WTC11 (cell line): ENCODE data around the gene ADCY1. TPM values are rescaled to one million over a fixed set of nuclear protein-coding genes. Genes with fewer than 3 reads are reported as not detected.

Experiments
- ATAC-seq: fragments of 200-7000 bp; cut with Tn5 transposase; 2 replicates; pipeline ENCODE4 v1.10.0; 2021; ENCODE audit warnings: mild to moderate bottlenecking, moderate library complexity
- CTCF ChIA-PET: fragments of 300-600 bp; sonication (Branson Sonifier 250); formaldehyde crosslinking; loops from one replicate; lab custom pipeline; 2021; ENCODE audit warnings: antibody characterized with exemption; lab: Charles Lee
- POLR2A ChIA-PET: fragments of 350-600 bp; sonication (Branson Sonifier 250); formaldehyde crosslinking; loops from one replicate; lab custom pipeline; 2021; ENCODE audit warnings: antibody characterized with exemption; lab: Charles Lee
- DNase-seq: peaks from one replicate; pipeline ENCODE4 v3.0.0; 2021; ENCODE audit warnings: low spot score
- H3K27ac Mint-ChIP-seq: 2 replicates; pipeline ENCODE4 v1.8.0; 2021; ENCODE audit warnings: mixed read lengths
- H3K27me3 Mint-ChIP-seq: 2 replicates; pipeline ENCODE4 v1.8.0; 2021; ENCODE audit warnings: low read depth, mild to moderate bottlenecking, moderate library complexity, mixed read lengths
- H3K36me3 Mint-ChIP-seq: 2 replicates; pipeline ENCODE4 v1.8.0; 2021; ENCODE audit warnings: mixed read lengths
- H3K4me1 Mint-ChIP-seq: 2 replicates; pipeline ENCODE4 v1.8.0; 2022; ENCODE audit warnings: mixed read lengths
- H3K4me3 Mint-ChIP-seq: 2 replicates; pipeline ENCODE4 v1.8.0; 2021; ENCODE audit warnings: mild to moderate bottlenecking, moderate library complexity, mixed read lengths
- H3K9me3 Mint-ChIP-seq: 2 replicates; pipeline ENCODE4 v1.8.0; 2021; ENCODE audit warnings: mixed read lengths
- ATF1 ChIP-seq: sonication (generic); formaldehyde crosslinking; IDR thresholded peaks from 2 replicates; pipeline ENCODE4 v1.8.1; 2023; ENCODE audit warnings: mild to moderate bottlenecking, moderate library complexity, missing genetic modification reagents
- CBFB ChIP-seq: sonication (generic); formaldehyde crosslinking; IDR thresholded peaks from 2 replicates; pipeline ENCODE4 v1.8.1; 2022; ENCODE audit warnings: mild to moderate bottlenecking, low read depth, missing genetic modification reagents
- ESRRA ChIP-seq: sonication (generic); formaldehyde crosslinking; IDR thresholded peaks from 2 replicates; pipeline ENCODE4 v1.8.1; 2022; ENCODE audit warnings: mild to moderate bottlenecking, missing genetic modification reagents, borderline replicate concordance
- FOXJ3 ChIP-seq: sonication (generic); formaldehyde crosslinking; IDR thresholded peaks from 2 replicates; pipeline ENCODE4 v1.9.0; 2021; ENCODE audit warnings: missing genetic modification reagents, mild to moderate bottlenecking, borderline replicate concordance
- FOXP1 ChIP-seq: sonication (generic); formaldehyde crosslinking; IDR thresholded peaks from 2 replicates; pipeline ENCODE4 v1.8.0; 2022; ENCODE audit warnings: missing genetic modification reagents, mild to moderate bottlenecking, moderate library complexity, borderline replicate concordance
- GABPB1 ChIP-seq: sonication (generic); formaldehyde crosslinking; IDR thresholded peaks from 2 replicates; pipeline ENCODE4 v1.8.1; 2023; ENCODE audit warnings: mild to moderate bottlenecking, missing genetic modification reagents
- HMGA2 ChIP-seq: fragments of 250-450 bp; sonication (Bioruptor Pico); IDR thresholded peaks from 2 replicates; pipeline ENCODE4 v1.4.0; 2021; ENCODE audit warnings: mild to moderate bottlenecking, moderate library complexity
- MYBL2 ChIP-seq: sonication (generic); formaldehyde crosslinking; IDR thresholded peaks from 2 replicates; pipeline ENCODE4 v1.8.1; 2023; ENCODE audit warnings: mild to moderate bottlenecking, moderate library complexity, missing genetic modification reagents
- NFYB ChIP-seq: sonication (generic); formaldehyde crosslinking; conservative IDR thresholded peaks from 2 replicates; pipeline ENCODE4 v1.8.0; 2022; ENCODE audit warnings: low read depth, missing genetic modification reagents
- NR2C2 ChIP-seq: sonication (generic); formaldehyde crosslinking; IDR thresholded peaks from 2 replicates; pipeline ENCODE4 v1.8.0; 2022; ENCODE audit warnings: mild to moderate bottlenecking, missing genetic modification reagents
- PRRX2 ChIP-seq: fragments of 250-450 bp; sonication (Bioruptor Pico); IDR thresholded peaks from 2 replicates; pipeline ENCODE4 v1.8.0; 2021; ENCODE audit warnings: mild to moderate bottlenecking
- RORB ChIP-seq: fragments of 250-450 bp; sonication (Bioruptor Pico); IDR thresholded peaks from 2 replicates; pipeline ENCODE4 v1.9.0; 2021; ENCODE audit warnings: mild to moderate bottlenecking
- TEAD4 ChIP-seq: sonication (generic); formaldehyde crosslinking; IDR thresholded peaks from 2 replicates; pipeline ENCODE4 v1.8.0; 2022; ENCODE audit warnings: mild to moderate bottlenecking, missing genetic modification reagents
- ZNF138 ChIP-seq: sonication (generic); formaldehyde crosslinking; conservative IDR thresholded peaks from 2 replicates; pipeline ENCODE4 v1.8.1; 2022; ENCODE audit warnings: mild to moderate bottlenecking, moderate library complexity, missing genetic modification reagents
- ZNF263 ChIP-seq: sonication (generic); formaldehyde crosslinking; IDR thresholded peaks from 2 replicates; pipeline ENCODE4 v1.8.1; 2022; ENCODE audit warnings: low read depth, mild to moderate bottlenecking, moderate library complexity, missing genetic modification reagents
- total RNA-seq: library from RNA; stranded (reverse); gene quantifications from 3 replicates; pipeline ENCODE4 v1.2.3, GENCODE V29; 2021
- TF ChIP-seq, protein P1 (sequence below): fragments of 200-600 bp; IDR thresholded peaks from 2 replicates; pipeline ENCODE4 v1.8.0; 2022; ENCODE audit warnings: antibody characterized with exemption
- TF ChIP-seq, protein P2 (sequence below): sonication (generic); formaldehyde crosslinking; IDR thresholded peaks from 2 replicates; pipeline ENCODE4 v1.8.0; 2023; ENCODE audit warnings: mild to moderate bottlenecking, missing genetic modification reagents
- TF ChIP-seq, protein P3 (sequence below): sonication (generic); formaldehyde crosslinking; IDR thresholded peaks from 2 replicates; pipeline ENCODE4 v1.8.1; 2023; ENCODE audit warnings: mild to moderate bottlenecking, missing genetic modification reagents
- TF ChIP-seq, protein P4 (sequence below): sonication (generic); formaldehyde crosslinking; IDR thresholded peaks from 2 replicates; pipeline ENCODE4 v1.8.0; 2023; ENCODE audit warnings: missing genetic modification reagents
- TF ChIP-seq, protein P5 (sequence below): sonication (generic); formaldehyde crosslinking; IDR thresholded peaks from 2 replicates; pipeline ENCODE4 v1.8.0; 2022; ENCODE audit warnings: mild to moderate bottlenecking, missing genetic modification reagents
- TF ChIP-seq, protein P6 (sequence below): sonication (generic); formaldehyde crosslinking; IDR thresholded peaks from 2 replicates; pipeline ENCODE4 v1.8.1; 2022; ENCODE audit warnings: mild to moderate bottlenecking, moderate library complexity, missing genetic modification reagents

ADCY1 gene
- total RNA-seq, 1 experiment from 2014 or later, result 29.0 TPM

DNA sequence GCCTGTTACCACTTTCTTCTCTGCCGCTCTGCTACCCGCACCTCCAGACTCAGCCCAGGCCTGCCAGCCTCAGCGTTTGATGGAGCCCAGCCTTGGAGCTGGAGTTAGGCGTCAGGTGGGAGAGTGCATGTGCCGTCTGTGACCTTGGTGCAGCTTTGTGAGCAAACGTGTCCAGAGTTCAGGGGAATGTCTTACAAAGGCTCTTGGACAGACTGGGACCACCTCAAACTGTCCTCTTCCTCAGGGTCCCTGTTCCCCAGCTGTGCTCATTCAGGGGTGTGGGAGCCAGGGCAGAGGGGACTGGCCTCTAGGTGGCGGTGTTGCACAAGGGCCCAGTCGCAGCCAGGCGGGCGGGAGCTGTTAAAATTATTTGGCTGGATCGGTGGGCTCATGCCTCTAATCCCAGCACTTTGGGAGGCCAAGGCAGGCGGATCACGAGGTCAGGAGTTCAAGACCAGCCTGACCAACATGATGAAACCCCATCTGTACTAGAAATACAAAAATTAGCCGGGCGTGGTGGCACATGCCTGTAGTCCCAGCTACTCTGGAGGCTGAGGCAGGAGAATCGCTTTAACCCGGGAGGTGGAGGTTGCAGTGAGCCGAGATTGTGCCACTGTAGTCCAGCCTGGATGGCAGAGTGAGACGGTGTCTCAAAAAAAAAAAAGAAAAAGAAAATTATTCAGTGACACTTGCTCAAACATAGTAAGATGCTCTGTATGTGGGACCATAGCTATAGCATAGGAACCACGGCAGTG lies 89.2 kb downstream of the ADCY1 start:
- TF ChIP-seq, protein P1, sequence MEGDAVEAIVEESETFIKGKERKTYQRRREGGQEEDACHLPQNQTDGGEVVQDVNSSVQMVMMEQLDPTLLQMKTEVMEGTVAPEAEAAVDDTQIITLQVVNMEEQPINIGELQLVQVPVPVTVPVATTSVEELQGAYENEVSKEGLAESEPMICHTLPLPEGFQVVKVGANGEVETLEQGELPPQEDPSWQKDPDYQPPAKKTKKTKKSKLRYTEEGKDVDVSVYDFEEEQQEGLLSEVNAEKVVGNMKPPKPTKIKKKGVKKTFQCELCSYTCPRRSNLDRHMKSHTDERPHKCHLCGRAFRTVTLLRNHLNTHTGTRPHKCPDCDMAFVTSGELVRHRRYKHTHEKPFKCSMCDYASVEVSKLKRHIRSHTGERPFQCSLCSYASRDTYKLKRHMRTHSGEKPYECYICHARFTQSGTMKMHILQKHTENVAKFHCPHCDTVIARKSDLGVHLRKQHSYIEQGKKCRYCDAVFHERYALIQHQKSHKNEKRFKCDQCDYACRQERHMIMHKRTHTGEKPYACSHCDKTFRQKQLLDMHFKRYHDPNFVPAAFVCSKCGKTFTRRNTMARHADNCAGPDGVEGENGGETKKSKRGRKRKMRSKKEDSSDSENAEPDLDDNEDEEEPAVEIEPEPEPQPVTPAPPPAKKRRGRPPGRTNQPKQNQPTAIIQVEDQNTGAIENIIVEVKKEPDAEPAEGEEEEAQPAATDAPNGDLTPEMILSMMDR, result peak; percentile 82
- TF ChIP-seq GABPB1 (CRISPR knock-in tag) (peak; percentile 63; the same call in 1 of the 2 replicates), TEAD4 (CRISPR knock-in tag) (no peak), FOXP1 (CRISPR knock-in tag) (no peak)
- TF ChIP-seq, all 79 proteins: peak for 2
- peak overlapping the region; percentile 36; the same call in 1 of the 2 replicates for H3K27ac Mint-ChIP-seq
- H3K9me3 Mint-ChIP-seq, result no peaks in the 10 kb centered on the region
- peaks cover 2% of the 10 kb centered on the region for H3K36me3 Mint-ChIP-seq
- DNase-seq (peak; percentile 78), ATAC-seq (peak; percentile 86)
- H3K27me3 Mint-ChIP-seq, result no peaks in the 10 kb centered on the region
- H3K4me3 Mint-ChIP-seq, result no peak overlapping the region
- ChIA-PET POLR2A (no interaction called here), CTCF (interaction anchor here (0.5 to 2.3 kb wide), 60 partner anchors 9 to 1415 kb away, joined by 3 to 20 read pairs (median 4); no protein-coding TSS in a partner anchor)
- no peaks in the 10 kb centered on the region for H3K4me1 Mint-ChIP-seq

DNA sequence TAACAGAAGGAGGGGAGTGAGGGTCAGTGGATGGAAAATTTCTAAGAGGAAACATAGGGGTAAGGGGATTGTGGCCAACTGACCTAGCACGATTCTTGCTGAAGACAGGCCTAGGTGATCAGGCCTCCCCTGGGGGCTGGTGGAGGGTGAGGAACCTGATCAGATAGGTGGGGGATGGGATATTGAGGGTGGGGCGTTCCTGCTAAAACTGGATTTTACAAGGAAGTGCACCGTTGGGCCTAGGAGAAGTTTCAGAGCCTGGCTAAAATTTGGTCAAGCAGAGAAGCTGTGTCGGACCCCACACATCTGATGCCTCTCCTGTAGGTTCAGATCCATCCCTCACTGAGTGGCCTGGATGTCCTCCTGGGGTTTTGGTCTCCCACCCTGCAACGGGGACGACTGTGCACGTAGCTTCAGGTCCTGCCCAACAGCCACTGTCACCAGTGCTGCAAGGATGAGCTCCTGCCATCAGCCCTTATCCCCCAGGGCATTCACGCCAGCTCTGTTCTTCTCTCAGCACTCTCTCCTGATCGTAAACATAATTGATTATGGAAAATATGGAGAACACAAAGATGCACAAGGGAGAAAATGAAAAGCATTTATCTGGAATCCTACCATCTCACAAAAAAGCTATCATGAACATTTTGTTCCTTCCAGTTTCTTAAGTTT lies 89.9 kb downstream of the ADCY1 start:
- Mint-ChIP-seq H3K9me3 (no peaks in the 10 kb centered on the region), H3K36me3 (peaks cover 2% of the 10 kb centered on the region), H3K4me3 (no peak overlapping the region)
- ChIA-PET CTCF (interaction anchor here (0.6 to 2.3 kb wide), 54 partner anchors 10 to 528 kb away, joined by 3 to 20 read pairs (median 4); no protein-coding TSS in a partner anchor), POLR2A (no interaction called here)
- TF ChIP-seq FOXJ3 (CRISPR knock-in tag) (no peak), CBFB (CRISPR knock-in tag) (no peak), PRRX2 (CRISPR knock-in tag) (no peak), NR2C2 (no peak), NFYB (CRISPR knock-in tag) (no peak)
- TF ChIP-seq, protein P2, sequence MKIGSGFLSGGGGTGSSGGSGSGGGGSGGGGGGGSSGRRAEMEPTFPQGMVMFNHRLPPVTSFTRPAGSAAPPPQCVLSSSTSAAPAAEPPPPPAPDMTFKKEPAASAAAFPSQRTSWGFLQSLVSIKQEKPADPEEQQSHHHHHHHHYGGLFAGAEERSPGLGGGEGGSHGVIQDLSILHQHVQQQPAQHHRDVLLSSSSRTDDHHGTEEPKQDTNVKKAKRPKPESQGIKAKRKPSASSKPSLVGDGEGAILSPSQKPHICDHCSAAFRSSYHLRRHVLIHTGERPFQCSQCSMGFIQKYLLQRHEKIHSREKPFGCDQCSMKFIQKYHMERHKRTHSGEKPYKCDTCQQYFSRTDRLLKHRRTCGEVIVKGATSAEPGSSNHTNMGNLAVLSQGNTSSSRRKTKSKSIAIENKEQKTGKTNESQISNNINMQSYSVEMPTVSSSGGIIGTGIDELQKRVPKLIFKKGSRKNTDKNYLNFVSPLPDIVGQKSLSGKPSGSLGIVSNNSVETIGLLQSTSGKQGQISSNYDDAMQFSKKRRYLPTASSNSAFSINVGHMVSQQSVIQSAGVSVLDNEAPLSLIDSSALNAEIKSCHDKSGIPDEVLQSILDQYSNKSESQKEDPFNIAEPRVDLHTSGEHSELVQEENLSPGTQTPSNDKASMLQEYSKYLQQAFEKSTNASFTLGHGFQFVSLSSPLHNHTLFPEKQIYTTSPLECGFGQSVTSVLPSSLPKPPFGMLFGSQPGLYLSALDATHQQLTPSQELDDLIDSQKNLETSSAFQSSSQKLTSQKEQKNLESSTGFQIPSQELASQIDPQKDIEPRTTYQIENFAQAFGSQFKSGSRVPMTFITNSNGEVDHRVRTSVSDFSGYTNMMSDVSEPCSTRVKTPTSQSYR (CRISPR knock-in tag), result no peak
- TF ChIP-seq, protein P3, sequence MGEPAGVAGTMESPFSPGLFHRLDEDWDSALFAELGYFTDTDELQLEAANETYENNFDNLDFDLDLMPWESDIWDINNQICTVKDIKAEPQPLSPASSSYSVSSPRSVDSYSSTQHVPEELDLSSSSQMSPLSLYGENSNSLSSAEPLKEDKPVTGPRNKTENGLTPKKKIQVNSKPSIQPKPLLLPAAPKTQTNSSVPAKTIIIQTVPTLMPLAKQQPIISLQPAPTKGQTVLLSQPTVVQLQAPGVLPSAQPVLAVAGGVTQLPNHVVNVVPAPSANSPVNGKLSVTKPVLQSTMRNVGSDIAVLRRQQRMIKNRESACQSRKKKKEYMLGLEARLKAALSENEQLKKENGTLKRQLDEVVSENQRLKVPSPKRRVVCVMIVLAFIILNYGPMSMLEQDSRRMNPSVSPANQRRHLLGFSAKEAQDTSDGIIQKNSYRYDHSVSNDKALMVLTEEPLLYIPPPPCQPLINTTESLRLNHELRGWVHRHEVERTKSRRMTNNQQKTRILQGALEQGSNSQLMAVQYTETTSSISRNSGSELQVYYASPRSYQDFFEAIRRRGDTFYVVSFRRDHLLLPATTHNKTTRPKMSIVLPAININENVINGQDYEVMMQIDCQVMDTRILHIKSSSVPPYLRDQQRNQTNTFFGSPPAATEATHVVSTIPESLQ (CRISPR knock-in tag), result no peak
- TF ChIP-seq, protein P4, sequence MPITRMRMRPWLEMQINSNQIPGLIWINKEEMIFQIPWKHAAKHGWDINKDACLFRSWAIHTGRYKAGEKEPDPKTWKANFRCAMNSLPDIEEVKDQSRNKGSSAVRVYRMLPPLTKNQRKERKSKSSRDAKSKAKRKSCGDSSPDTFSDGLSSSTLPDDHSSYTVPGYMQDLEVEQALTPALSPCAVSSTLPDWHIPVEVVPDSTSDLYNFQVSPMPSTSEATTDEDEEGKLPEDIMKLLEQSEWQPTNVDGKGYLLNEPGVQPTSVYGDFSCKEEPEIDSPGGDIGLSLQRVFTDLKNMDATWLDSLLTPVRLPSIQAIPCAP (CRISPR knock-in tag), result no peak
- TF ChIP-seq, all 79 proteins: peak for 0
- Mint-ChIP-seq H3K27ac (no peak overlapping the region), H3K4me1 (no peaks in the 10 kb centered on the region), H3K27me3 (no peaks in the 10 kb centered on the region)
- ATAC-seq (no peak), DNase-seq (peak; percentile 4)

DNA sequence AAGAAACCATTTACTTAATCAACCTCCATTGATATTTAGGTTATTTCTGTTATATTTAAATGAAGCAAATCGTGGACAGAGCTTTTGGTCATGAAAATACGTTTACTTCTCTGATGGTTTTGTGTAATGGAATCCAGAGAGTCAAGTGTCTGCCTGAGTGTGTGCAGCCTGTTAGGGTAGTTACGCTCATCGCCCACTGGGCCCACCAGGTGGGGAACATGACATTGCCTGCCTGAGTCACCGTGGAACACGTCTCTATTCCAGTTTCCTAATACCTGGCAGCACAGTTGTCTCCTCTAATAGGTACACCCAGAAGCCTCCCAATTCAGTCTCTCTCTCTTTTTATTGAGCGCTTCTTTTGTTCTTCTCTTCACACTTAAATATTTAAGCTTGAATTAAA lies 91.0 kb downstream of the ADCY1 start:
- Mint-ChIP-seq H3K4me1 (no peaks in the 10 kb centered on the region), H3K27ac (no peak overlapping the region), H3K36me3 (peaks cover 4% of the 10 kb centered on the region), H3K27me3 (no peaks in the 10 kb centered on the region), H3K4me3 (no peak overlapping the region), H3K9me3 (no peaks in the 10 kb centered on the region)
- peak; percentile 3 for DNase-seq
- ChIA-PET CTCF (interaction anchor here (0.6 kb wide), 1 partner anchor 436 kb away, joined by 3 read pairs; no protein-coding TSS in a partner anchor), POLR2A (no interaction called here)
- no peak for ATAC-seq
- TF ChIP-seq RORB (CRISPR knock-in tag) (no peak), ZNF138 (CRISPR knock-in tag) (no peak), ATF1 (CRISPR knock-in tag) (no peak), HMGA2 (CRISPR knock-in tag) (no peak), ZNF263 (CRISPR knock-in tag) (no peak), ESRRA (CRISPR knock-in tag) (no peak), MYBL2 (CRISPR knock-in tag) (no peak)
- TF ChIP-seq, protein P5, sequence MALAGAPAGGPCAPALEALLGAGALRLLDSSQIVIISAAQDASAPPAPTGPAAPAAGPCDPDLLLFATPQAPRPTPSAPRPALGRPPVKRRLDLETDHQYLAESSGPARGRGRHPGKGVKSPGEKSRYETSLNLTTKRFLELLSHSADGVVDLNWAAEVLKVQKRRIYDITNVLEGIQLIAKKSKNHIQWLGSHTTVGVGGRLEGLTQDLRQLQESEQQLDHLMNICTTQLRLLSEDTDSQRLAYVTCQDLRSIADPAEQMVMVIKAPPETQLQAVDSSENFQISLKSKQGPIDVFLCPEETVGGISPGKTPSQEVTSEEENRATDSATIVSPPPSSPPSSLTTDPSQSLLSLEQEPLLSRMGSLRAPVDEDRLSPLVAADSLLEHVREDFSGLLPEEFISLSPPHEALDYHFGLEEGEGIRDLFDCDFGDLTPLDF (CRISPR knock-in tag), result no peak
- TF ChIP-seq, protein P6, sequence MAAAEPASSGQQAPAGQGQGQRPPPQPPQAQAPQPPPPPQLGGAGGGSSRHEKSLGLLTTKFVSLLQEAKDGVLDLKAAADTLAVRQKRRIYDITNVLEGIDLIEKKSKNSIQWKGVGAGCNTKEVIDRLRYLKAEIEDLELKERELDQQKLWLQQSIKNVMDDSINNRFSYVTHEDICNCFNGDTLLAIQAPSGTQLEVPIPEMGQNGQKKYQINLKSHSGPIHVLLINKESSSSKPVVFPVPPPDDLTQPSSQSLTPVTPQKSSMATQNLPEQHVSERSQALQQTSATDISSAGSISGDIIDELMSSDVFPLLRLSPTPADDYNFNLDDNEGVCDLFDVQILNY, result no peak
